SK-N-SH treated with all-trans-retinoic acid at 6 μM for 48 hours (cell line): Measurements from ENCODE around the gene NSG2.

Experiments used
- ATAC-seq: fragments of 200-7000 bp; cut with Tn5 transposase; 3 replicates; pipeline ENCODE4 v1.9.1; 2020; ENCODE audit warnings: mild to moderate bottlenecking, moderate library complexity
- ARNTL ChIP-seq: fragments of 450-650 bp; formaldehyde crosslinking; IDR thresholded peaks from 2 replicates; pipeline ENCODE4 v1.5.0; 2020; ENCODE audit warnings: low read depth, mild to moderate bottlenecking, moderate library complexity, borderline replicate concordance
- CREB5 ChIP-seq: fragments of 250-450 bp; sonication (Bioruptor Pico); IDR thresholded peaks from 2 replicates; pipeline ENCODE4 v1.5.1; 2020; ENCODE audit warnings: low read depth, mild to moderate bottlenecking, moderate library complexity
- CSDC2 ChIP-seq: fragments of 250-450 bp; sonication (Bioruptor Pico); IDR thresholded peaks from 2 replicates; pipeline ENCODE4 v1.5.0; 2020; ENCODE audit warnings: mild to moderate bottlenecking, moderate library complexity
- CSRNP3 ChIP-seq: fragments of 250-450 bp; sonication (Bioruptor Pico); IDR thresholded peaks from 2 replicates; pipeline ENCODE4 v1.5.1; 2021; ENCODE audit warnings: mild to moderate bottlenecking, moderate library complexity
- ESRRG ChIP-seq: fragments of 250-450 bp; sonication (Bioruptor Pico); IDR thresholded peaks from 2 replicates; pipeline ENCODE4 v1.6.1; 2021; ENCODE audit warnings: mild to moderate bottlenecking
- GLIS3 ChIP-seq: fragments of 250-450 bp; sonication (Bioruptor Pico); IDR thresholded peaks from 2 replicates; pipeline ENCODE4 v1.5.0; 2020; ENCODE audit warnings: mild to moderate bottlenecking, moderate library complexity
- ISL1 ChIP-seq: fragments of 250-450 bp; sonication (Bioruptor Pico); IDR thresholded peaks from 2 replicates; pipeline ENCODE4 v2.1.2; 2022; ENCODE audit warnings: mild to moderate bottlenecking, moderate library complexity
- OSR1 ChIP-seq: fragments of 250-450 bp; sonication (Bioruptor Pico); IDR thresholded peaks from 2 replicates; pipeline ENCODE4 v1.8.0; 2022; ENCODE audit warnings: moderate library complexity, mild to moderate bottlenecking, inconsistent platforms
- PATZ1 ChIP-seq: fragments of 250-450 bp; sonication (Bioruptor Pico); IDR thresholded peaks from 2 replicates; pipeline ENCODE4 v1.8.0; 2020; ENCODE audit warnings: mild to moderate bottlenecking, moderate library complexity, borderline replicate concordance
- POU6F1 ChIP-seq: fragments of 250-450 bp; sonication (Bioruptor Pico); IDR thresholded peaks from 2 replicates; pipeline ENCODE4 v1.8.0; 2021; ENCODE audit warnings: low read depth, mild to moderate bottlenecking, moderate library complexity, borderline replicate concordance
- SNAI2 ChIP-seq: fragments of 250-450 bp; sonication (Bioruptor Pico); IDR thresholded peaks from 2 replicates; pipeline ENCODE4 v1.5.0; 2020; ENCODE audit warnings: mild to moderate bottlenecking, moderate library complexity
- TCF4 ChIP-seq: fragments of 250-450 bp; sonication (Bioruptor Pico); IDR thresholded peaks from 2 replicates; pipeline ENCODE4 v1.8.0; 2021; ENCODE audit warnings: mild to moderate bottlenecking, moderate library complexity, borderline replicate concordance
- TOX ChIP-seq: fragments of 250-450 bp; sonication (Bioruptor Pico); IDR thresholded peaks from 2 replicates; pipeline ENCODE4 v1.8.0; 2021; ENCODE audit warnings: mild to moderate bottlenecking, moderate library complexity, borderline replicate concordance
- TSHZ2 ChIP-seq: fragments of 250-450 bp; sonication (Bioruptor Pico); IDR thresholded peaks from 2 replicates; pipeline ENCODE4 v1.5.0; 2020; ENCODE audit warnings: mild to moderate bottlenecking, moderate library complexity
- ZC3H10 ChIP-seq: fragments of 250-450 bp; sonication (Bioruptor Pico); IDR thresholded peaks from 2 replicates; pipeline ENCODE4 v1.5.1; 2021; ENCODE audit warnings: mild to moderate bottlenecking, moderate library complexity
- ZFP3 ChIP-seq: fragments of 250-450 bp; sonication (Bioruptor Pico); IDR thresholded peaks from 2 replicates; pipeline ENCODE4 v1.5.0; 2020; ENCODE audit warnings: mild to moderate bottlenecking, moderate library complexity
- ZFP30 ChIP-seq: fragments of 450-650 bp; formaldehyde crosslinking; IDR thresholded peaks from 2 replicates; pipeline ENCODE4 v1.5.0; 2022; ENCODE audit warnings: mild to moderate bottlenecking, moderate library complexity
- ZNF565 ChIP-seq: fragments of 450-650 bp; formaldehyde crosslinking; conservative IDR thresholded peaks from 2 replicates; pipeline ENCODE4 v1.5.0; 2020; ENCODE audit warnings: low read depth, mild to moderate bottlenecking, moderate library complexity
- ZNF70 ChIP-seq: fragments of 450-650 bp; formaldehyde crosslinking; IDR thresholded peaks from 2 replicates; pipeline ENCODE4 v1.5.0; 2020; ENCODE audit warnings: mild to moderate bottlenecking, moderate library complexity

NSG2 gene

GRCh38 chr5:174065528-174066197 is 20.2 kb downstream of the NSG2 start:
- TF ChIP-seq ZNF70 (CRISPR knock-in tag) (no peak), ZFP30 (CRISPR knock-in tag) (no peak), TOX (CRISPR knock-in tag) (no peak), POU6F1 (CRISPR knock-in tag) (no peak)
- ATAC-seq, result no peak

GRCh38 chr5:174067499-174067898 is 22.0 kb downstream of the NSG2 start:
- no peak for ATAC-seq
- TF ChIP-seq PATZ1 (CRISPR knock-in tag) (no peak), POU6F1 (CRISPR knock-in tag) (no peak), ZNF70 (CRISPR knock-in tag) (no peak), TOX (CRISPR knock-in tag) (no peak), SNAI2 (CRISPR knock-in tag) (no peak), ZFP3 (CRISPR knock-in tag) (no peak), OSR1 (CRISPR knock-in tag) (no peak)

GRCh38 chr5:174071484-174071883 is 26.0 kb downstream of the NSG2 start:
- TF ChIP-seq CSDC2 (no peak), OSR1 (CRISPR knock-in tag) (no peak), ZFP30 (CRISPR knock-in tag) (no peak), CSRNP3 (CRISPR knock-in tag) (no peak), SNAI2 (CRISPR knock-in tag) (no peak), TOX (CRISPR knock-in tag) (no peak), ZNF565 (no peak), GLIS3 (CRISPR knock-in tag) (no peak), CREB5 (no peak), ZC3H10 (CRISPR knock-in tag) (no peak), ARNTL (CRISPR knock-in tag) (no peak), ISL1 (CRISPR knock-in tag) (no peak), ZFP3 (CRISPR knock-in tag) (no peak), ESRRG (CRISPR knock-in tag) (no peak), TCF4 (CRISPR knock-in tag) (no peak), POU6F1 (CRISPR knock-in tag) (no peak), TSHZ2 (CRISPR knock-in tag) (no peak), PATZ1 (CRISPR knock-in tag) (no peak)
- no peak for ATAC-seq
